ENCODE results near the gene TSHZ2. TPM values are rescaled to one million over a fixed set of nuclear protein-coding genes. Genes with fewer than 3 reads are reported as not detected.

Gene TSHZ2
- total RNA-seq, 4 donors from 2014 or later, result 1.9 to 12.9 (median 5.0) TPM

GRCh38 chr20:53343448-53343847 lies 371.3 kb downstream of the TSHZ2 start:
- Histone ChIP-seq H3K9me3 (no peaks in the 10 kb centered on the region), H3K4me1 (no peaks in the 10 kb centered on the region), H3K36me3 (no peaks in the 10 kb centered on the region), H3K27ac (peak overlapping the region in 2 of 4 donors; percentile 57 to 58), H3K27me3 (no peaks in the 10 kb centered on the region), H3K4me3 (no peak overlapping the region)
- DNase-seq, result peak; percentile 77
- WGBS, 2 donors (ENCODE audit: low coverage in 1 of 2), result 58% methylated on average over 6 of the region's 6 CpGs; no CpG with 5 or more reads in 1 of the 2 donors
- in situ Hi-C loops (cut with MboI; ENCODE audit: low pct_ligation_motif_present in 1 of 4, low pct_unique_long_range_greater_than_20kb in 1 of 4, low sequenced_read_pairs in 3 of 4), result no loop called here
- no peak for TF ChIP-seq CTCF (IDR thresholded peaks at IDR 0.05)
- TF ChIP-seq EP300 (IDR thresholded peaks at IDR 0.05; ENCODE audit: low read depth), result no peak
- TF ChIP-seq POLR2AphosphoS5 (IDR thresholded peaks at IDR 0.05), result no peak
- TF ChIP-seq POLR2A (IDR thresholded peaks at IDR 0.05), result no peak
- intact Hi-C loops (cut with DNase I; ENCODE audit: low total_unique reads), result no loop called here

- no peaks in the 10 kb centered on the region for H3K36me3 ChIP-seq
- 36 to 54% methylated on average over 1 of the region's 1 CpG for WGBS, 2 donors (ENCODE audit: low coverage in 1 of 2)
- TF ChIP-seq CTCF (IDR thresholded peaks at IDR 0.05), result no peak
- no peak for TF ChIP-seq EP300 (IDR thresholded peaks at IDR 0.05; ENCODE audit: low read depth)
- TF ChIP-seq POLR2A (IDR thresholded peaks at IDR 0.05), result no peak
- no peak for TF ChIP-seq POLR2AphosphoS5 (IDR thresholded peaks at IDR 0.05)
- no peaks in the 10 kb centered on the region for H3K4me1 ChIP-seq
- H3K27ac ChIP-seq, result no peak overlapping the region
- intact Hi-C loops (cut with DNase I; ENCODE audit: low total_unique reads) (no loop called here), in situ Hi-C loops (cut with MboI; ENCODE audit: low pct_ligation_motif_present in 1 of 4, low pct_unique_long_range_greater_than_20kb in 1 of 4, low sequenced_read_pairs in 3 of 4) (no loop called here)
- no peaks in the 10 kb centered on the region for H3K9me3 ChIP-seq
- H3K27me3 ChIP-seq, result no peaks in the 10 kb centered on the region
- DNase-seq, result no peak
- H3K4me3 ChIP-seq, result no peak overlapping the region
Observed at GRCh38 chr20:53344891-53345290, 372.7 kb downstream of the TSHZ2 start.

GRCh38 chr20:53345536-53346334 lies 373.6 kb downstream of the TSHZ2 start:
- no peak for DNase-seq
- Histone ChIP-seq H3K4me3 (no peak overlapping the region), H3K4me1 (no peaks in the 10 kb centered on the region), H3K9me3 (no peaks in the 10 kb centered on the region), H3K36me3 (no peaks in the 10 kb centered on the region), H3K27ac (no peak overlapping the region), H3K27me3 (no peaks in the 10 kb centered on the region)
- 85 to 91% methylated on average over 8 to 18 of the region's 18 CpGs for WGBS, 2 donors (ENCODE audit: low coverage in 1 of 2)
- intact Hi-C loops (cut with DNase I; ENCODE audit: low total_unique reads) (no loop called here), in situ Hi-C loops (cut with MboI; ENCODE audit: low pct_ligation_motif_present in 1 of 4, low pct_unique_long_range_greater_than_20kb in 1 of 4, low sequenced_read_pairs in 3 of 4) (no loop called here)
- no peak for TF ChIP-seq CTCF (IDR thresholded peaks at IDR 0.05)
- no peak for TF ChIP-seq POLR2A (IDR thresholded peaks at IDR 0.05)
- no peak for TF ChIP-seq POLR2AphosphoS5 (IDR thresholded peaks at IDR 0.05)
- no peak for TF ChIP-seq EP300 (IDR thresholded peaks at IDR 0.05; ENCODE audit: low read depth)

GRCh38 chr20:53346335-53346648 lies 374.1 kb downstream of the TSHZ2 start:
- TF ChIP-seq CTCF (IDR thresholded peaks at IDR 0.05) (no peak), EP300 (IDR thresholded peaks at IDR 0.05; ENCODE audit: low read depth) (no peak), POLR2A (IDR thresholded peaks at IDR 0.05) (no peak), POLR2AphosphoS5 (IDR thresholded peaks at IDR 0.05) (no peak)
- Histone ChIP-seq H3K9me3 (no peaks in the 10 kb centered on the region), H3K36me3 (no peaks in the 10 kb centered on the region), H3K4me3 (no peak overlapping the region), H3K27ac (no peak overlapping the region), H3K4me1 (no peaks in the 10 kb centered on the region), H3K27me3 (no peaks in the 10 kb centered on the region)
- in situ Hi-C loops (cut with MboI; ENCODE audit: low pct_ligation_motif_present in 1 of 4, low pct_unique_long_range_greater_than_20kb in 1 of 4, low sequenced_read_pairs in 3 of 4), result no loop called here
- intact Hi-C loops (cut with DNase I; ENCODE audit: low total_unique reads), result no loop called here
- 80 to 90% methylated on average over 2 to 11 of the region's 11 CpGs for WGBS, 2 donors (ENCODE audit: low coverage in 1 of 2)
- DNase-seq, result no peak
